ENCODE data around the gene MOG.

Gene MOG

GRCh38 chr6:29656798-29657197 lies at the start of gene MOG:
Gene MOG (plus strand): TSS chr6:29657092. CDS start chr6:29657210, 118 bp downstream.
- no peak for DNase-seq

- DNase-seq: no peak
Observed at GRCh38 chr6:29608131-29608530, 48.8 kb upstream of the MOG start.

- DNase-seq: no peak
Observed at GRCh38 chr6:29610540-29610939, 46.4 kb upstream of the MOG start.

GRCh38 chr6:29611426-29611825 lies 45.5 kb upstream of the MOG start:
- DNase-seq: no peak

GRCh38 chr6:29617782-29618554 lies 38.9 kb upstream of the MOG start:
- DNase-seq: no peak

GRCh38 chr6:29619578-29620160 lies 37.2 kb upstream of the MOG start:
- no peak for DNase-seq

GRCh38 chr6:29620630-29621029 lies 36.3 kb upstream of the MOG start:
- no peak for DNase-seq

GRCh38 chr6:29624520-29624961 lies 32.4 kb upstream of the MOG start:
- DNase-seq: no peak

GRCh38 chr6:29625337-29625930 lies 31.5 kb upstream of the MOG start:
- no peak for DNase-seq

- DNase-seq: no peak
Observed at GRCh38 chr6:29626948-29627754, 29.7 kb upstream of the MOG start.

GRCh38 chr6:29627755-29628418 lies 29.0 kb upstream of the MOG start:
- peak; percentile 54 for DNase-seq

GRCh38 chr6:29628419-29629281 lies 28.2 kb upstream of the MOG start:
- DNase-seq: peak; percentile 65

GRCh38 chr6:29629571-29629970 lies 27.3 kb upstream of the MOG start:
- no peak for DNase-seq

GRCh38 chr6:29630315-29630714 lies 26.6 kb upstream of the MOG start:
- DNase-seq: no peak

GRCh38 chr6:29631209-29631810 lies 25.6 kb upstream of the MOG start:
- DNase-seq: no peak

GRCh38 chr6:29631860-29632731 lies 24.8 kb upstream of the MOG start:
- peak; percentile 56 for DNase-seq

GRCh38 chr6:29632789-29633533 lies 23.9 kb upstream of the MOG start, which contains the start of gene GABBR1:
Gene GABBR1 (minus strand): TSS chr6:29633183. CDS start chr6:29632385, 798 bp downstream.
- DNase-seq: peak; percentile 74

- no peak for DNase-seq
Observed at GRCh38 chr6:29633534-29633905, 23.4 kb upstream of the MOG start.

- DNase-seq: no peak
Observed at GRCh38 chr6:29637247-29637646, 19.6 kb upstream of the MOG start.

All from stimulated activated CD4-positive, alpha-beta T cell treated with anti-CD3 and anti-CD28 coated beads, Interleukin-4, amount 100 ng/mL, for 1 hour (primary cell).